Pancreas (tissue), 10 donors: ENCODE results near the gene NEUROG1. TPM values are rescaled to one million over a fixed set of nuclear protein-coding genes. Genes with fewer than 3 reads are reported as not detected.

Source experiments
- ATAC-seq, 4 donors: fragments of 200-7000 bp; cut with Tn5 transposase; one replicate each; pipeline versions ENCODE4 v1.8.0 to v1.9.1; 2020; ENCODE audit warnings: mild to moderate bottlenecking in 4 of 4, moderate library complexity in 4 of 4
- DNase-seq, 6 donors: peaks; one replicate each; pipeline ENCODE4 v3.0.0-alpha.2; 2020
- FAIRE-seq: peaks from 2 replicates; lab custom pipeline; 2012; peaks lifted over from hg19 to GRCh38; lab: Jason Lieb, UNC
- H3K27ac ChIP-seq, 4 donors: fragments of 200-600 bp; sonication (generic); 1 replicate in 3 of 4; 2 replicates in 1 of 4; pipeline versions ENCODE4 v1.5.0 to v1.8.0; 2020
- H3K27me3 ChIP-seq, 4 donors: fragments of 200-600 bp; one replicate each; pipeline ENCODE4 v1.8.0; 2021
- H3K36me3 ChIP-seq, 3 donors: fragments of 200-600 bp; sonication (generic) in 1 of 3; one replicate each; pipeline versions ENCODE4 v1.5.0 to v1.8.0; 2020 to 2021
- H3K4me1 ChIP-seq, 3 donors: fragments of 200-600 bp; one replicate each; pipeline ENCODE4 v1.8.0; 2021
- H3K4me3 ChIP-seq, 4 donors: fragments of 200-600 bp; sonication (generic) in 2 of 4; one replicate each; pipeline versions ENCODE4 v1.5.0 to v1.8.0; 2020 to 2021
- H3K9me3 ChIP-seq, 4 donors: fragments of 200-600 bp; one replicate each; pipeline ENCODE4 v1.8.0; 2021
- CTCF ChIP-seq, 4 donors: fragments of 200-600 bp; sonication (generic) in 3 of 4; IDR thresholded peaks; one replicate each; pipeline versions ENCODE4 v1.5.0 to v1.8.0; 2021; ENCODE audit warnings: antibody characterized with exemption in 4 of 4
- WGBS, 2 donors: extraction: QIAGEN DNeasy Blood & Tissue Kit; methylation state at CpG; one replicate each; pipeline ENCODE4 v1.1.7; 2013; 5-methylcytosine and 5-hydroxymethylcytosine counted together
- intact Hi-C, 3 donors: fragments of 100-400 bp; cut with DNase I; formaldehyde crosslinking; loops; one replicate each; pipeline versions ENCODE4 v1.11.1 to v1.14.2; 2022
- polyA plus RNA-seq, 2 donors: library from polyadenylated mRNA; stranded (reverse); fragments of 200-250 nt; gene quantifications; one replicate each; pipeline ENCODE4 v1.2.3, GENCODE V29; 2013
- total RNA-seq, 6 donors: library from RNA; stranded (reverse); fragmentation: NEBNext Ultra II Directional in 4 of 6; extraction: Animal tissue kit (Norgen Biotek cat#: 25700) in 4 of 6; gene quantifications; one replicate each; pipeline versions ENCODE4 v1.2.1 to v1.2.4, GENCODE V29; 2021 to 2023
- donor health status: healthy with polysubstance abuse.
- donor health status: DM: no; HTN: no; CAD: no; lungs with moderate emphysema.
- donor health status: DM: no; HTN: no; CAD: no.
- donor health status: control.
- donor health status: control.
- donor health status: Bipolar disorder and iron deficiency.
- donor health status: DM: yes; HTN: yes; CAD: no.
- donor health status: DM: no; HTN: no; CAD: no.
- donor health status: DM: no; HTN: no; CAD: no.
- donor health status: DM: yes; HTN: yes; CAD: no.

The NEUROG1 gene
- total and polyA plus RNA-seq, 8 donors = not detected

GRCh38 chr5:135578685-135579341 lies 43.0 kb upstream of the NEUROG1 start, which contains the start of gene CXCL14:
Gene CXCL14, minus strand, starts transcription at chr5:135578991. Its CDS starts 213 bp downstream, at chr5:135578778.
- 0 to 2% methylated on average over 48 to 68 of the region's 68 CpGs for WGBS, 2 donors
- Histone ChIP-seq H3K27ac (no peak within 1 kb of the TSS), H3K27me3 (peaks cover 0 to 6% (median 0%) of the 10 kb centered on the region in 4 donors), H3K36me3 (no peaks in the 10 kb centered on the region), H3K9me3 (no peaks in the 10 kb centered on the region), H3K4me3 (no peak within 1 kb of the TSS), H3K4me1 (no peaks in the 10 kb centered on the region)
- FAIRE-seq = no peak
- DNase-seq = no peak
- ATAC-seq = peak in 3 of 4 donors; percentile 57 to 69 (median 65)
- TF ChIP-seq CTCF (IDR thresholded peaks at IDR 0.05) = no peak
- intact Hi-C loops = no loop called here

- Histone ChIP-seq H3K4me1 (no peaks in the 10 kb centered on the region), H3K27ac (no peak overlapping the region), H3K9me3 (no peaks in the 10 kb centered on the region), H3K27me3 (peaks cover 0 to 6% (median 0%) of the 10 kb centered on the region in 4 donors), H3K36me3 (no peaks in the 10 kb centered on the region), H3K4me3 (no peak overlapping the region)
- ATAC-seq = no peak
- DNase-seq = no peak
- no peak for TF ChIP-seq CTCF (IDR thresholded peaks at IDR 0.05)
- WGBS, 2 donors = 6% methylated on average over 21 of the region's 21 CpGs
- no peak for FAIRE-seq
- intact Hi-C loops = no loop called here
Measured at GRCh38 chr5:135578305-135578684, 42.5 kb upstream of the NEUROG1 start.

DNA sequence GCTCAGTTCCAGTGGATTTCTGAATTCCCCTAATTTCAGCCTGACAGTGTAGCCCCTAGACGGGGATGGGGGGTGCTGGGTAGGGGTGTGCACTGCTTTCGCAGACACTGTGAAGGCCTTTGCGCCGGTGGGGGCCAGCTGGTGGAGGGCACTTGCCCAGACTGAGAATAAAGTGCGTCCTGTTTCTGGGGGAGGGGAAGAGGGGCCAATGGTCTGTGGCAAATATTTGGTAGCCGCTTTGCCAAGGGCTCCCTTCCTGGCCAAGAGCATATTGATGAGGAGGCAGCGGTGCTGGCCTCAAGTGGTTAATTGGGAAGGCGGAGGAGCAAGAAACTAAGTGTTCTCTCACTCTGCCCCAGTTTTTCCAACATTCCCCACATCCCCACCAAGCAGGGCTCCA lies 41.7 kb upstream of the NEUROG1 start:
- ATAC-seq (no peak), DNase-seq (no peak), FAIRE-seq (no peak)
- Histone ChIP-seq H3K4me3 (no peak overlapping the region), H3K27ac (no peak overlapping the region), H3K9me3 (no peaks in the 10 kb centered on the region), H3K27me3 (peaks cover 0 to 6% (median 0%) of the 10 kb centered on the region in 4 donors), H3K36me3 (no peaks in the 10 kb centered on the region), H3K4me1 (no peaks in the 10 kb centered on the region)
- WGBS, 2 donors = 30 to 46% methylated on average over 8 of the region's 8 CpGs
- intact Hi-C loops = no loop called here
- no peak for TF ChIP-seq CTCF (IDR thresholded peaks at IDR 0.05)

DNA sequence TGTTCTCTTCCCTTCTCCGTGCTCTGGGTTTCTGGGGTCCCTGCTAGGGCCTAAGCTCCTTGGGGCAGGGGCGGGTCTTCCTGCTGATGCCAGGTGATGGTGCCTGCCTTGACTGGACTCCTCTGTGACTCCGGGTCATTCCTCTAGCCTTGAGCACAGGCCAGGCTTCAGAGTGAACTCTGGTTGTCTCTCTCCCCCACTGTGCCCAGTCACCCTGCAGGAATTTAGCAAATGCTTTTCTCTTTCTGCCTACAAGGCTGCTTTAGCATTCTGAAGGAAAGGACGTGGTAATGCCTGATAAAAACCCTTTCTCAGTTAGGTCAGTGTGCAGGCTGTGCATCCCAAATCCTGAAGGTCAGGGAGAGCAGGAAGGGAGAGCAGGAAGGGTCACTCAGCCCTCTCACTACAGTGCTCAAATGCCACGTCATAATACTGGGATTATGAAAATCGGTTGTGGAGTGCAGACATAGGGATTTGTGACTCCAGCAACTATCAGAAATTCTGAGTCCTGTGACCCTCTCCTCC lies 40.4 kb upstream of the NEUROG1 start:
- Histone ChIP-seq H3K36me3 (no peaks in the 10 kb centered on the region), H3K4me3 (no peak overlapping the region), H3K27ac (no peak overlapping the region), H3K9me3 (no peaks in the 10 kb centered on the region), H3K27me3 (peaks cover 0 to under 1% (median 0%) of the 10 kb centered on the region in 4 donors), H3K4me1 (no peaks in the 10 kb centered on the region)
- no peak for FAIRE-seq
- DNase-seq = no peak
- TF ChIP-seq CTCF (IDR thresholded peaks at IDR 0.05) = no peak
- intact Hi-C loops = no loop called here
- 35 to 37% methylated on average over 6 of the region's 6 CpGs for WGBS, 2 donors
- ATAC-seq = no peak

- Histone ChIP-seq H3K4me1 (no peaks in the 10 kb centered on the region), H3K27ac (no peak overlapping the region), H3K4me3 (no peak overlapping the region), H3K9me3 (no peaks in the 10 kb centered on the region), H3K27me3 (no peaks in the 10 kb centered on the region), H3K36me3 (no peaks in the 10 kb centered on the region)
- no peak for DNase-seq
- intact Hi-C loops = no loop called here
- ATAC-seq = no peak
- WGBS, 2 donors = 81 to 88% methylated on average over 10 of the region's 10 CpGs
- TF ChIP-seq CTCF (IDR thresholded peaks at IDR 0.05) = no peak
- no peak for FAIRE-seq
Measured at GRCh38 chr5:135574493-135574892, 38.7 kb upstream of the NEUROG1 start.
